ENCODE measurements around the gene GSPT1. TPM values are rescaled to one million over a fixed set of nuclear protein-coding genes. Genes with fewer than 3 reads are reported as not detected.
"Not testable (repeated sequence)": the region's sequence is repeated elsewhere in the genome, so short reads cannot be mapped to it uniquely, and the experiment has no call there.

Gene GSPT1
- total RNA-seq, 1 experiment from 2014 or later = 173 TPM

DNA sequence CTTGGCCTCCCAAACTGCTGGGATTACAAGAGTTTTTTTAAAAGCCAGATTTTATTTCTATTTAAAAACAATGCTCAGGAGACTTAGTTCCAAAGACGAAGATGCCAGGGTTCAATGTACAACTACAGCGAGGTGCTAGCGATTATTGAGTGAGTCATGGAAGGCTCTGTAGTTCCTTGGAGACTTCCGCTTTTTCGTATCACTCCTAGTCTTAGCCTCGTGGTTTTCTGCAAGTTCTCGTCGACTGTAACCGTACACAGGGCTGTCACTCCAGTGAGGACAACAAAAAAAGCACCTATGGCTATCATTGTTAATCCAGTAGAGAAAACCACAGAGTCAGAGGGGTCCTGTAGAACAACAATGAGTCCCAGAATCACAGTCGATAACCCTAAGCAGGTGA is 96.0 kb downstream of the GSPT1 start:
- Mint-ChIP-seq H3K27me3 (ENCODE audit: low read depth) (no peaks in the 10 kb centered on the region), H3K36me3 (ENCODE audit: insufficient read depth in 1 of 3, low read depth in 3 of 3) (no peaks in the 10 kb centered on the region), H3K9me3 (no peaks in the 10 kb centered on the region), H3K4me3 (no peak overlapping the region), H3K27ac (no peak overlapping the region), H3K4me1 (peaks cover 5 to 8% of the 10 kb centered on the region in 2 experiments)
- Histone ChIP-seq H3K4me2 (ENCODE audit: insufficient read depth, insufficient read length, low read length) (no peak overlapping the region), H3K56ac (ENCODE audit: insufficient read length, low read depth, low read length) (no peak overlapping the region), H3K9ac (ENCODE audit: extremely low read depth, insufficient read length, low read length) (no peak overlapping the region), H3K23ac (ENCODE audit: insufficient read length, low read depth, low read length) (no peak overlapping the region), H3K27me3 (ENCODE audit: insufficient read depth, low read length) (no peaks in the 10 kb centered on the region), H3K79me2 (ENCODE audit: insufficient read depth, low read length) (no peaks in the 10 kb centered on the region), H2BK12ac (ENCODE audit: insufficient read length, low read depth, low read length) (no peak overlapping the region), H3K9me3 (ENCODE audit: control insufficient read depth, low read depth, low read length) (no peaks in the 10 kb centered on the region), H2BK20ac (ENCODE audit: low read depth, low read length, poor library complexity, severe bottlenecking) (no peak overlapping the region), H3K79me1 (ENCODE audit: insufficient read depth, low read depth, low read length, poor library complexity, severe bottlenecking) (no peaks in the 10 kb centered on the region), H3K18ac (ENCODE audit: insufficient read length, low read depth, low read length) (no peak overlapping the region), H2AK5ac (ENCODE audit: insufficient read length, low read length) (no peak overlapping the region), H4K91ac (ENCODE audit: insufficient read length, low read depth, low read length) (no peak overlapping the region), H3K4ac (ENCODE audit: low read depth, low read length) (no peak overlapping the region), H3K27ac (ENCODE audit: insufficient read length, low read depth, low read length) (no peak overlapping the region), H4K5ac (ENCODE audit: insufficient read length, low read depth, low read length) (no peak overlapping the region), H3K23me2 (ENCODE audit: insufficient read length, low read depth, low read length, poor library complexity, severe bottlenecking) (no peaks in the 10 kb centered on the region), H3T11ph (ENCODE audit: low read length) (no peak overlapping the region), H2AFZ (ENCODE audit: low read length) (no peak overlapping the region), H4K20me1 (ENCODE audit: control insufficient read depth, insufficient read depth, insufficient read length) (no peaks in the 10 kb centered on the region), H4K8ac (replicated peaks; ENCODE audit: insufficient read length, low read depth, low read length) (no peak overlapping the region), H3K14ac (ENCODE audit: insufficient read depth, low read length) (no peak overlapping the region), H2BK5ac (ENCODE audit: insufficient read length, low read length) (no peak overlapping the region), H2BK120ac (ENCODE audit: low read depth, low read length, poor library complexity, severe bottlenecking) (no peak overlapping the region), H3K4me1 (ENCODE audit: insufficient read depth, low read length) (no peaks in the 10 kb centered on the region), H2BK15ac (ENCODE audit: low read depth, low read length) (no peak overlapping the region)
- no peak for DNase-seq
- TF ChIP-seq, protein P1, sequence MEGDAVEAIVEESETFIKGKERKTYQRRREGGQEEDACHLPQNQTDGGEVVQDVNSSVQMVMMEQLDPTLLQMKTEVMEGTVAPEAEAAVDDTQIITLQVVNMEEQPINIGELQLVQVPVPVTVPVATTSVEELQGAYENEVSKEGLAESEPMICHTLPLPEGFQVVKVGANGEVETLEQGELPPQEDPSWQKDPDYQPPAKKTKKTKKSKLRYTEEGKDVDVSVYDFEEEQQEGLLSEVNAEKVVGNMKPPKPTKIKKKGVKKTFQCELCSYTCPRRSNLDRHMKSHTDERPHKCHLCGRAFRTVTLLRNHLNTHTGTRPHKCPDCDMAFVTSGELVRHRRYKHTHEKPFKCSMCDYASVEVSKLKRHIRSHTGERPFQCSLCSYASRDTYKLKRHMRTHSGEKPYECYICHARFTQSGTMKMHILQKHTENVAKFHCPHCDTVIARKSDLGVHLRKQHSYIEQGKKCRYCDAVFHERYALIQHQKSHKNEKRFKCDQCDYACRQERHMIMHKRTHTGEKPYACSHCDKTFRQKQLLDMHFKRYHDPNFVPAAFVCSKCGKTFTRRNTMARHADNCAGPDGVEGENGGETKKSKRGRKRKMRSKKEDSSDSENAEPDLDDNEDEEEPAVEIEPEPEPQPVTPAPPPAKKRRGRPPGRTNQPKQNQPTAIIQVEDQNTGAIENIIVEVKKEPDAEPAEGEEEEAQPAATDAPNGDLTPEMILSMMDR (conservative IDR thresholded peaks at IDR 0.05) = no peak
- WGBS (ENCODE audit: extremely low coverage, insufficient read length, low lambda C conversion rate) = no CpG with 5 or more reads among the region's 10 CpGs

DNA sequence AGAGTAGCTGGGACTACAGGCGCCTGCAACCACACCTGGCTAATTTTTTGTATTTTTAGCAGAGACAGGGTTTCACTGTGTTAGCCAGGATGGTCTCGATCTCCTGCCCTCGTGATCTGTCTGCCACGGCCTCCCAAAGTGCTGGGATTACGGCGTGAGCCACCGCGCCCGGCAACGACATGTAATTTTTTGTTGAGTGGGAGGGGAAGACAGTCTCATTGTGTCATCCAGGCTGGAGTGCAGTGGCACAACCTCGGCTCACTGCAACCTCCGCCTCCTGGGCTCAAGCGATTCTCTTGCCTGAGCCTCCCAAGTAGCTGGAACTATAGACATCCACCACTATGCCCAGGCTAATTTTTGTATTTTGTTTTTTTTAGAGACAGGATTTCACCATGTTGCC is 96.8 kb downstream of the GSPT1 start:
- not testable (repeated sequence) for H3K4me1 ChIP-seq (ENCODE audit: insufficient read depth, low read length); H3K79me2 ChIP-seq (ENCODE audit: insufficient read depth, low read length); H2AK5ac ChIP-seq (ENCODE audit: insufficient read length, low read length); H2BK15ac ChIP-seq (ENCODE audit: low read depth, low read length); H3K9me3 ChIP-seq (ENCODE audit: control insufficient read depth, low read depth, low read length); H3K27me3 Mint-ChIP-seq (ENCODE audit: low read depth); H2BK12ac ChIP-seq (ENCODE audit: insufficient read length, low read depth, low read length); H4K20me1 ChIP-seq (ENCODE audit: control insufficient read depth, insufficient read depth, insufficient read length); H3K9me3 Mint-ChIP-seq; H3K23me2 ChIP-seq (ENCODE audit: insufficient read length, low read depth, low read length, poor library complexity, severe bottlenecking); H3K14ac ChIP-seq (ENCODE audit: insufficient read depth, low read length); DNase-seq; H3K23ac ChIP-seq (ENCODE audit: insufficient read length, low read depth, low read length); H3K56ac ChIP-seq (ENCODE audit: insufficient read length, low read depth, low read length); H4K5ac ChIP-seq (ENCODE audit: insufficient read length, low read depth, low read length); H3K9ac ChIP-seq (ENCODE audit: extremely low read depth, insufficient read length, low read length); H3K27ac Mint-ChIP-seq; H2BK5ac ChIP-seq (ENCODE audit: insufficient read length, low read length); H3K79me1 ChIP-seq (ENCODE audit: insufficient read depth, low read depth, low read length, poor library complexity, severe bottlenecking); H2BK20ac ChIP-seq (ENCODE audit: low read depth, low read length, poor library complexity, severe bottlenecking); H2AFZ ChIP-seq (ENCODE audit: low read length); H3T11ph ChIP-seq (ENCODE audit: low read length); H3K4me3 Mint-ChIP-seq; H3K4me2 ChIP-seq (ENCODE audit: insufficient read depth, insufficient read length, low read length); H3K4ac ChIP-seq (ENCODE audit: low read depth, low read length); H2BK120ac ChIP-seq (ENCODE audit: low read depth, low read length, poor library complexity, severe bottlenecking); H4K91ac ChIP-seq (ENCODE audit: insufficient read length, low read depth, low read length); H3K36me3 Mint-ChIP-seq (ENCODE audit: insufficient read depth in 1 of 3, low read depth in 3 of 3); H3K4me1 Mint-ChIP-seq; H3K27me3 ChIP-seq (ENCODE audit: insufficient read depth, low read length); H3K18ac ChIP-seq (ENCODE audit: insufficient read length, low read depth, low read length); H3K27ac ChIP-seq (ENCODE audit: insufficient read length, low read depth, low read length); H4K8ac ChIP-seq (replicated peaks; ENCODE audit: insufficient read length, low read depth, low read length)
- WGBS (ENCODE audit: extremely low coverage, insufficient read length, low lambda C conversion rate) = no CpG with 5 or more reads among the region's 13 CpGs
